SK-N-MC (cell line): Measurements from ENCODE around the gene KLHL12.
A peak's percentile ranks its signal among the peaks of the same experiment; 100 is the strongest.

ENCODE experiments used
- DNase-seq: peaks from one replicate; pipeline ENCODE4 v3.0.0-alpha.2; 2011; ENCODE audit warnings: low read depth, low spot score
- H3K27ac ChIP-seq: fragments of 200-600 bp; sonication (generic); 2 replicates; pipeline ENCODE4 v1.5.1; 2016; ENCODE audit warnings: mixed run types
- H3K36me3 ChIP-seq: fragments of 200-600 bp; sonication (generic); 2 replicates; pipeline ENCODE4 v1.6.1; 2017; ENCODE audit warnings: antibody characterized with exemption, low read length, mixed read lengths; ENCODE audit not compliant: insufficient read depth
- H3K4me3 ChIP-seq: fragments of 200-600 bp; sonication (generic); 2 replicates; pipeline ENCODE4 v1.5.1; 2016
- H3K9ac ChIP-seq: fragments of 200-600 bp; sonication (generic); 2 replicates; pipeline ENCODE4 v1.8.0; 2017; ENCODE audit warnings: mixed run types, mixed read lengths; ENCODE audit not compliant: insufficient read length
- H3K9me3 ChIP-seq: fragments of 200-600 bp; sonication (generic); 2 replicates; pipeline ENCODE4 v1.6.1; 2017; ENCODE audit warnings: low read depth, mild to moderate bottlenecking, antibody characterized with exemption, low read length, moderate library complexity, mixed read lengths
- EZH2 ChIP-seq: fragments of 200-600 bp; sonication (generic); IDR thresholded peaks from one replicate; pipeline ENCODE4 v1.6.1; 2017; ENCODE audit warnings: antibody characterized with exemption
- FOXP2 ChIP-seq: optimal IDR thresholded peaks from 2 replicates; pipeline ENCODE3; 2011; ENCODE audit warnings: mild to moderate bottlenecking, moderate library complexity; ENCODE audit not compliant: insufficient read depth; ENCODE audit errors: extremely low read length, control extremely low read depth
- POLR2AphosphoS5 ChIP-seq: IDR thresholded peaks from 2 replicates; pipeline ENCODE4 v1.6.1; 2012; ENCODE audit warnings: mild to moderate bottlenecking, low read depth, low read length, borderline replicate concordance

KLHL12 gene

DNA sequence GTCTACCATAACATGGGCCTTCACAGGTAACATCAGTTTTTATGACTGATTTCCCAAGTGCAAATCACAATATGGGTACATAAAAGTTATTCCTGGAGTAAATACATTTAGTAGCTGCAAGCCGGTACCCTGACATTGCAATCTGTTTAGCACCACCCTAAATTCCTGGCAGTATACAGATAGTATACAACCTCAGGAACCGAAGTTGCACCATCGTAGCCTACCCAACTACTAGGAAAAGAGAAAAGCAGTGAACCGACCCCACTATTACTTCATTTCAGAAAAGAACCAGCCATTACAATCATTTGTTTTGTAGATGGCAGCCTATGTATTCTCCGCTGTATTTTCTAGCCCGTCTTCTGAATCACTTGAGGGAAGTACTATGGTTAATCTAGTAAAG lies 29.9 kb upstream of the KLHL12 start:
- no peak for TF ChIP-seq FOXP2
- no peak for TF ChIP-seq EZH2
- TF ChIP-seq POLR2AphosphoS5 = no peak
- DNase-seq = no peak
- Histone ChIP-seq H3K4me3 (peak overlapping the region; percentile 95), H3K9me3 (no peaks in the 10 kb centered on the region), H3K9ac (peak overlapping the region; percentile 95), H3K27ac (no peak overlapping the region), H3K36me3 (no peaks in the 10 kb centered on the region)

DNA sequence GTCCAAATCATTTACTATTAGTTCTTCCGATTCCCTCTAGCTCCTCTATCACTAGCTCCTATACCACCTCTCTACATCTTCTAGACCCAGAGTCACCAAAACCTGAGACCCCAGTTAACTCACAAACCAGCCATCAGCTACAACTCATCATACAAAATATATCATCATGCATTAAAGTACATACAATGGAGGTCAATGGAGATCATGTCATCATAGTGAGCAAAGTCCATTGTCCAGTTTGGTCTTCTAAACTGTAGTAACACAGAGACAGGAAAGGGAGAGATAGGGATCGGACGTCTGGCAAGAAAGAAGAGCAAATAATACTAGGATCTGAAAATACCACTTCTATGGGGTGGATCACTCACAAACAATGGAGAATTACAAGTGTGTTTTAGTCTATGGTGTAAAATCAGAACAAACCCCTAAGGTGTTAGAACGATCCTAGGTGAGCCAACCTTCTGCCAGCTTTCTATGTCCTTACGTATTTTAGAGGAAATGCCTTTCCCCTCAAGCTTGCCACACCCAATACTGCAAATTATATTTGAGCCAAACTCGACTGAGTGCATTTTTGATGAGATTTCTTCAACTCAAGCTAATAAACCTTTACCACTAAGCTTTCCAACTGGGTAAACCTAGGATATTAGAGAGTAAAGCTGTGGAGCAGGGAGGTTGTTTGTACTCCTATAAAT lies 27.2 kb upstream of the KLHL12 start:
- H3K27ac ChIP-seq = no peak overlapping the region
- H3K9ac ChIP-seq = no peak overlapping the region
- H3K9me3 ChIP-seq = no peaks in the 10 kb centered on the region
- H3K36me3 ChIP-seq = peaks cover 17% of the 10 kb centered on the region
- H3K4me3 ChIP-seq = no peak overlapping the region
- no peak for TF ChIP-seq POLR2AphosphoS5
- TF ChIP-seq FOXP2 = no peak
- no peak for TF ChIP-seq EZH2
- no peak for DNase-seq

DNA sequence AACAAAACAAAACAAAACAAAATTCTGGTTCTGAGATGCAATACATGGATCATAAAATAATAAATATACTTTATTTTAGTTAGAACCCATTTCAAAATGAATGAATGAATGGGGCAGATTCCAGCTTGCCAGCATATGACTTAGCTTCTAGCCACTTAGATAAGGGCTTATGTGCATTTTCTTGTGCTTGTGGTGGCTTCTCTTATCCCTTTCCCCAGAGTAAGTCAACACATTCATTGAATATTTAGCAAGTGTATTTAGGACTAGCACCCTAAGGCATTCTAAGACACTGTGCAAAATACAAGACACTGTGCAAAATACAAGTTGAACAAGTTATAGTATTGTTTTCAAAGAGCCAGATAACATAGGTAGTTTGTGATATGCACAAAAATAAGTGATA lies 26.4 kb upstream of the KLHL12 start:
- no peak for DNase-seq
- TF ChIP-seq EZH2 = no peak
- Histone ChIP-seq H3K4me3 (no peak overlapping the region), H3K27ac (no peak overlapping the region), H3K9ac (no peak overlapping the region), H3K36me3 (peaks cover 17% of the 10 kb centered on the region), H3K9me3 (no peaks in the 10 kb centered on the region)

DNA sequence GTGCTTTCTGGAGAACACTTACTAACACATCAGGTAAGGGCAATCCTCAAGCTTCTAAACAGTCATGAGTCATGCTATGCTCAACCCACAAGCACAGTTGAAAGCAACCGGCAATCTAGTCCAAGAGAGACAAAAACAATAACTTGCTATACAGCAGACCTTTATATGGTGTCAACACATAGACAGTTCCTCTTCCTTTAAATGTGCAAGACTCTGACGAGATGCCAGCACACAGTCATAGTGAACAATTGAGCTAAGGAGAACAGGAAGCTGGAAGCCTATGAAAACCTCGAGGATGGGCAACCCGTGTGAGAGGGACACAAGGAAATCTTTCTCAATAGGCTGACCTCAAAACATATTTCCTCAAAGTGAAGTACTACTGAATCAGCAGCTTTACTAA lies 25.8 kb upstream of the KLHL12 start:
- no peak for TF ChIP-seq POLR2AphosphoS5
- TF ChIP-seq FOXP2 = no peak
- TF ChIP-seq EZH2 = no peak
- Histone ChIP-seq H3K36me3 (peaks cover 23% of the 10 kb centered on the region), H3K9ac (no peak overlapping the region), H3K27ac (no peak overlapping the region), H3K9me3 (no peaks in the 10 kb centered on the region), H3K4me3 (no peak overlapping the region)
- no peak for DNase-seq

DNA sequence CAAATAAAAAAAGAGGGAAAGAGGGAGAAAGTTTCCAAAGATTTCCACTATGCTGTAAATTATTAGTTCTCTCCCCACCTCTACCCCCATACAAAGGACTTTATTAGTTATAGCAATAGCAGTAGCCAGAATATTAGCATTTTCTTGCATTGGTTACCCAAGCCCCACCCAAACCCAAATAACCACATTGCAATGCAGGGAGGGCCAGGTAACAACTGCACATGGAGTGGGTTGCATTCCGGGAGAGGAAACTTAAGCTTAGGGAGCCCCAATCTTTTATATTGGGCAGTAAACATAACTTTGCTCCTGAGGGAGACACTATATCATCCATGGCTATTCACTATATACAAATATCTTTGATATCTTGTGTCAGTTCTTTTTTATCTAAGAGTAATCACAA lies 25.1 kb upstream of the KLHL12 start:
- no peak for DNase-seq
- Histone ChIP-seq H3K9me3 (no peaks in the 10 kb centered on the region), H3K4me3 (no peak overlapping the region), H3K27ac (0 out of 2 replicates have a peak overlapping the region, but pooled peaks have one; percentile 45), H3K36me3 (peaks cover 24% of the 10 kb centered on the region), H3K9ac (no peak overlapping the region)
- TF ChIP-seq EZH2 = no peak

DNA sequence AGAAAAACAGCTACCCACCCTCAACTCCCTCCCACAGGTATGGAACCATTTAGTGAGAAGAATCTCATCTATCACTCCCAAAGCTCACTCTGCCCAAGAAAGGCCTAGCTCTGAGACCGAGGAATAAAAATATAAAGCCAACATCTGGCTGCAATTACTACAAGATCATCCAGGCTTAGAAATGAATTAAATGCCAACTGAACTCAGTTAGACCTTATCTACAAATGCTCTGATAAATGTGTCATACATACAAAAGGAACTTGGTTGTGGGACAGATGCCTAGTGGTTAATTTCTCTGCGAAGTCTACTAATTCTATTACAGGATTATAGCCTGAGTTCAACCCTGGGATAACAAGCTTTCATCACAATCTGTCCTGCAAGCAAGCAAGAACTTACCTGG lies 24.4 kb upstream of the KLHL12 start:
- no peak for DNase-seq
- peak overlapping the region; percentile 12 for H3K9ac ChIP-seq
- peak overlapping the region; percentile 45; the same call in 1 of the 2 replicates for H3K27ac ChIP-seq
- no peak for TF ChIP-seq FOXP2
- no peak for TF ChIP-seq POLR2AphosphoS5
- no peak for TF ChIP-seq EZH2
- 0 out of 2 replicates have a peak overlapping the region, but pooled peaks have one; percentile 9 for H3K4me3 ChIP-seq
- peaks cover 26% of the 10 kb centered on the region for H3K36me3 ChIP-seq
- H3K9me3 ChIP-seq = no peaks in the 10 kb centered on the region

DNA sequence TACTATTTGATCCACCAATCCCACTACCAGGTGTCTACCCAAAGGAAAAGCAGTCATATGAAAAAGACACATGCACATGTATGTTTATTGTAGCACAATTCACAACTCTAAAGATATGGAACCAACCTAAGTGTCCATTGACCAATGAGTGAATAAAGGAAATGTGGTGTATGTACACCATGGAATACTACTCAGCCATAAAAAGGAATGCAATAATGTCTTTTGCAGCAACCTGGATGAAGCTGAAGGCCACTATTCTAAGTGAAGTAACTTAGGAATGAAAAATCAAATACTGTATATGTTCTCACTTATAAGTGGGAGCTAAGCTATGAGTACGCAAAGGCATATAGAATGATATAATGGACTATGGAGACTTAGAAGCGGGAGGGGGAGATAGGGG lies 18.4 kb upstream of the KLHL12 start:
- DNase-seq = no peak
- Histone ChIP-seq H3K4me3 (no peak overlapping the region), H3K9ac (no peak overlapping the region), H3K36me3 (peaks cover 75% of the 10 kb centered on the region), H3K9me3 (no peaks in the 10 kb centered on the region), H3K27ac (no peak overlapping the region)
- TF ChIP-seq FOXP2 (no peak), POLR2AphosphoS5 (no peak), EZH2 (no peak)

DNA sequence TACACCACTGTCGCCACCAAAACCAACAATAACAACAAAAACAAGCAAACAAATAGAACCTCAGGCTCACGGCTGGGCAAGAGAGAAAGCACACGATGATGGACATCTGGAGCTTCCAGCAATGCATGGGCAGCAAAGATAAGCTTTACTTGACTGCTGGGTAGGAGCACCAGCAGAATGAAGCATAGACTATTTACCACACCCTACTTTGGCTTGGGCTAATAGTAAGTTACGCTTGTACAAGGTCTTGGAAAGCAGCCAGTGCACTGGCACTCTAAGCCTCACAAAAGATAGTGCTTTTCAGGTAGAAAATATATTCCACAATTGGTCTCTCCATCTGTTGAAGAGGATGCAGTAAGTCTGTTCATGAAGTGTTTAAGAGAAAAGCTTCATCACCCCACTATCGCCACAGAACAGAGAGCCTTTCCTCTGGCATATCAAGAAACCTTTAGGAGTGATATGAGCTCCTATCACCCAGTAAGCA lies 17.4 kb upstream of the KLHL12 start:
- TF ChIP-seq FOXP2 (no peak), POLR2AphosphoS5 (no peak), EZH2 (no peak)
- no peaks in the 10 kb centered on the region for H3K9me3 ChIP-seq

DNA sequence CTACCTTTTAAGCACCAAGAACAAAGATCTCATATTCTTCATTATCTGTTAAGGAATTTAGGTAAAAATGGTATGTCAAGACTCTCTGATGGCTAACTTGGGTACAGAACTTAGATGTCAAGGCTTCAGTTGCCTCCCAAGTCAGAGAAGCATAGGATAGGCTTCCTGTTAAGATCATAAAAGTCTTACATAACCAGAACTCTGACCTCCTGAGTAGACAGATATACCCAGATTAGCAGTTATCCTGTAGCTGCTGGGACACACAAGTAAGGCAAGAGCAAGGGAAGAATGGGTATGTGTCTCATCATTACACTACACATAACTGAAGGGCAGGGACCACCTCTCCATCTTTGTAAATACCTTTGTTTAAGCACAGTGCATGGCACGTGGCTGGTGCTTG lies 15.4 kb upstream of the KLHL12 start:
- no peak overlapping the region for H3K9ac ChIP-seq
- no peak for DNase-seq
- no peak overlapping the region for H3K4me3 ChIP-seq
- no peak overlapping the region for H3K27ac ChIP-seq
- TF ChIP-seq POLR2AphosphoS5 = no peak
- TF ChIP-seq FOXP2 = no peak
- TF ChIP-seq EZH2 = no peak
- H3K9me3 ChIP-seq = no peaks in the 10 kb centered on the region
- H3K36me3 ChIP-seq = peaks cover 63% of the 10 kb centered on the region

More for the DNA sequence above, 17.4 kb upstream of the KLHL12 start:
- no peak overlapping the region for H3K9ac ChIP-seq
- no peak for DNase-seq
- no peak overlapping the region for H3K4me3 ChIP-seq
- no peak overlapping the region for H3K27ac ChIP-seq
- H3K36me3 ChIP-seq = peaks cover 71% of the 10 kb centered on the region
